GM19463 (cell line): ENCODE measurements around the gene TIE1.

Experiments used
- ATAC-seq: cut with Tn5 transposase; IDR thresholded peaks from one replicate; pipeline ENCODE4 v1.9.1; 2021; ENCODE audit warnings: mild to moderate bottlenecking, moderate library complexity; ENCODE audit not compliant: unreplicated experiment

TIE1 gene

DNA sequence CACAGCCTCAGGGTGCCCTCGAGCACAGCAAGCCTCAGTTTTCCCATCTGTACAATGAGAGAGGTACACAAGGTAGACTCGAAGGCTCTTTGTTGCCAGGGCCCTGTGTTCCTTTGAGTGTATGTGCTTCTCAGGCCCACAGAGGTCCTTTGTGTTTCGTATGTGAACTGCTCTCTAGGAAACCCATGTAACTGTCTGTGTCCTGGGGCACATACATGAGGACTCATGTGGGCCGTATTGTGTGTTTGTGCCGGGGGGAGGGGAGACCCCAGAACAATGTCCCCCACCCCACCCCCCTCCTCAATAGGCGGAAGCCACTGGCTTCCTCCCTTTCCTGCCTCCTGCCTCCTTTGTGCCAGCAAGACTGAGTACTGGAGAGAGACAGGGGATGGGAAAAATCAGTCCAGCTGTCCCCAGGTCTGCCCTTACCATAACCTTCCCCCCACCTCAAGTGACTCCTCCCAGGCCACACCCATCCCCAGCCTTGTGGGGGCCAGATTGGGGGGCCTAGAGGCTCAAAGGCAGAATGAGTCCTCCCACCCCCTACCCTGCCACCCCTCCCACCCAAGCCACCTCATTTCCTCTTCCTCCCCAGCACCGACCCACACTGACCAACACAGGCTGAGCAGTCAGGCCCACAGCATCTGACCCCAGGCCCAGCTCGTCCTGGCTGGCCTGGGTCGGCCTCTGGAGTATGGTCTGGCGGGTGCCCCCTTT, at the start of gene TIE1:
Gene TIE1 (plus strand): TSS at position 605 of the 717 bp plus-strand sequence. CDS start 90 bp downstream, at position 695.
- ATAC-seq, result no peak

DNA sequence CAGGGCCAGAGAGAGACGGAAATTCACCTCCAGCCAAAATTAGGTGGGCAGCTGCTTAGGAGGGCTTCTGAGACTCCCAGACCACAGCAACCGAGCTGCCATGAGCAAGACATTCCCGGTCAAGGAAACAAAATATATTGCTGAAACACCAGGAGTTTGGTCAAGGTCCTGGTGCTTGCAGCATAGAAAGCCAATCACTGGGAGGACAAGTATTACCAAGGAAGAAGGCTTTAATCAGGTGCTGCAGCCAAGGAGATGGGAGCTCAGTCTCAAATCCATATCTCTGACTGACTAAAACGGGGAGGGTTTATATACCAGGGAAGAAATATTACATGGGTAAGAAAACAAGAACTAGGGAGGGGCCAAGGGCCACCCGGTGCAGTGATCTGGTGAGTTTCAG, 49.8 kb upstream of the TIE1 start:
- no peak for ATAC-seq

DNA sequence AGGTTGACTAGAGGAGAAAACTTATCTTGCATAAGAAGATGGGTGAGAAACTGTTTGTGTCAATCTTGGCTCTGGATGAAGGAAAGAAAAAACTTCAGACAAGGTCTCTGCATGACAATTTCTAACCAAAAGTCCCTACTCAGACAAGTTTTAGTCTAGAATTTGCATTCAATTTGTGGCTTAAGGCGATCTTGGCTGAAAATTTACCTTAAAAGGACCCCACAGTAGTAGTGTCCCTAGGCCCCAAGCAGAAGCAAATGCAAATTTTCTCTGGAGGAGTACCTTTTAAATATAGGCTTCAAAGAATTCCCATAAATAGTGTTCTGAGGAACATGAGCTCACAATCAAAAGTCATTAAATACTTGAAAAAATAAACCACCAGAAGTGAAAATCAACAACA, 48.6 kb upstream of the TIE1 start:
- no peak for ATAC-seq

DNA sequence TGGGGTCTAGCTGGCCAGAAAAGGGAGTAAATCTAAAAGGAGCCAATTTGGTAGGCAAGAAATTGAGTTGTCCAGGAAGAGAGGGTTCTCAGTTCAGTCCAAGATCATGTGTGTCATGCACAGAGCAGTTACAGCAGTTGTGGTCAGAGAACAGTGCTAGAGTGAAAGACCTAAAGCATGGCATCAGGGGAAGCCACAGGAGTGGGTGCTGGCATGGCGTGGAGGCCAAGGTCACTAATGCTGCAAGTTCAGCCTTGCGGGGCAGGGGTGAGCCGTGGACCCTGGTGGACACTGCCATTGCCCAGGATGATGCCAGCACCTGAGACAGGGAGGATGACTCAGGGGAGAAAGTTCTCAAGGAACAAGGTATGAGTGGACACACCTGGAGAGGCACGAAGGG, 47.6 kb upstream of the TIE1 start:
- no peak for ATAC-seq

DNA sequence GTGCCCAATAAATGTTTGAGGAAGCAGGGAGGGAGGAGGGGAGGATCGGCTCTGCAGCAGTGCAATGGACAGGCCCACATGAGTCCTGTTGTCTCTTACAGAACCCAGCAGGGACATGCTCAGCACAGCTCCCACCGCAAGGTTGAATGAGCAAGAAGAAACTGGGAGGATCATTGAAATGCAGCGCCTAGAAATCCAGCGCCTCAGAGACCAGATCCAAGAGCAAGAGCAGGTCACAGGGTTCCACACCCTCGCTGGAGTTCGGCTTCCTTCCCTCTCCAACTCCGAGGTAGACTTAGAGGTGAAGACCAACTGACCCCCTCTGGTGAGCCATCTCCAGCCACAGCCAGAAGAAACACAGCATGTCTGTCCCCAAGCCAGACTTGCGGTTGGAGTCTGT, 46.9 kb upstream of the TIE1 start:
- no peak for ATAC-seq

DNA sequence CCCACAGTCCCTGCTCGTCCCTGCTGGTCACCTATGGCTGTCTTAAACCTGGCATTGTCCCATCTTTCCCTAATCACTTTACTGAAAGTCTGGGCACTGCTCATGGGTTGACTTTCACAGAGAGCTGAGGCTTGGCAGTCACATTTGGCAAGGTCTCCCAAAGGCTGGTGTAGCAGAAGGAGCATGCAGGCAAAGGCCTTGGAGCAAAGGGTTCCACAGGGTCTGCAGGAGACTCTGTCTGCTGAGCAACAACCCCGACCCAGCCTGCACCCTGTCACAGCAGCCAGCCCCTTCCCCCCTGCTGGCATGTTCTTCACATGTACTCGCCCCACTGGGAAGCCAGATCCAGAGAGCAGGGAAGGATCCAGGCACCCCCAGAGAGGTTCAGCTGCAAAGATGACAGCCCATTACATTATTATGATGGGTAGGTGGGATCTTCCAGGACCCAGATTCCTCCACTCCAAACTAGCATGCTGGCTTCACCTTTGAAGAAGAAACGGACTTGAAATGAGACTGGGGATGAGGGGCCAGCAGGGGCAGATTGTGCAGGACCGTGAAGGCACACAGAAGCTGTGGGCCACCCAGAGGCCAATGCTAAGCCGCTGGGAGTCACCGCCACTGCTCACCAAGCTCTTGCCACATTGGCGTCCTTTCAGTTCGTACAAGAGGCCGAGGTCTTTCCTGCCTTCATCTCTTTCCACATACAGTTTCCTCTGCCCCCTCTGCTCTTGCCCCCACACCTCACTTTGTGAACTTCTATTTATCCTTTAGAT, 45.2 kb upstream of the TIE1 start:
- ATAC-seq, result no peak

DNA sequence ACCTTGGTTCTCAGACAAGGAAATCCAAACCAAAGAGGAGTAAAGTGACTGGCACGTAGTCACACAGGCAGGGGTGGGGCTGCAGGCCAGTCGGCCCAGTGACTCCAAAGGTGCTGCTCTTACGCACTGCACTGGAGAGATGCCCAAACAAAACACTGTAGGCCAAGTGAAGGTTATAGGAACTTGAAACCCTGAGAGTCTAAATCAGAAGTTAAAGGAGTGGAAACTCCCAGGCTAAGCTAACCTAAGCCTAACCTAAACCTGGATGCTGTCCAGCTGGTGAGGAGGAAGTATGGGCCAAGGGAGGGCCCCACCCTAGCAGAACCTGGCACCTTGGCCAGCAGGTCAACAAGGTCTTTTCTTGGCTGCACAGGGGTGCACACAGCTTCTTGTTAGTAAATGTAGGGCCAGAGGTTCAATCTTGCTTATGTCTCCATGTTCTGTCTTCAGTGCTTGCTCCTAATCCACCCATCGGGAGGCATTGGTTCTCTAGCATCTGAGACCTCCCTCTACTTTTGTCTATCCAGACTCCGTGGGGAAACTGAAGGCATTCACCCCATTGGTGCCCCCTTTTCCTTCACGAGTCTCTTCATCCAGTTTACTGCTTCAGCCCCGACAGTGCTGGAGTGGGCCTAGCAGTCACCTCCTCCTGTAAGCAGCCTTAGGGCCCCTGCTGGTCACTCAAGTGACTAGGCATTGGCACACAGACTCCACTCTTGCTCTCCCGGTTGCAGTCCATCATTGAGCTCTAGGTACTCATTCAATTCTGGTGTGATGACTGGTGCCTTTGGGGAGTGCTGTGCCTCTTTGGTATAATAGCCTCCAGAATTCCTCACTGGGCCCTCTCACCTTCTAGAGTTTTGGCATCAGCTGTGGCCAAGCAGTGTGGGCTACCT, 43.9 kb upstream of the TIE1 start:
- ATAC-seq, result no peak

DNA sequence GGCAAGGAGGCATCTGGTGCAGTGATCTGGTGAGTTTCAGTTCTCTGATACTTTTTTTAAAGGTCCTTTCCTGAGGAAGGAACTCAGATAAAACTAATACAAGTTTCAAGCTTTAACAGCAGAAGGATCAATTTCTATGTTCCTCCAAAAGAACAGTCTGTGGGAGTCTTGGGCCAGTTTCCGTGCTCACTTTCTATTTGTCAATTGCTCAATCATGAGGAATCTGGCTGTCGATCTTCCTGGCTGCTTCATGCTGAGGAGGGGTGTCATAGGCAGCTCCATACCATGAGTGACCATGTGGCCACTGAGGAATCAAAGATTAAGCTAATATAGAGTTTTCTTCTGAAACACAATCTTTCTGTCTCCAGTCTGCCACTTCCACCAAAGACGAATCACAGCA, 42.4 kb upstream of the TIE1 start:
- ATAC-seq, result no peak

DNA sequence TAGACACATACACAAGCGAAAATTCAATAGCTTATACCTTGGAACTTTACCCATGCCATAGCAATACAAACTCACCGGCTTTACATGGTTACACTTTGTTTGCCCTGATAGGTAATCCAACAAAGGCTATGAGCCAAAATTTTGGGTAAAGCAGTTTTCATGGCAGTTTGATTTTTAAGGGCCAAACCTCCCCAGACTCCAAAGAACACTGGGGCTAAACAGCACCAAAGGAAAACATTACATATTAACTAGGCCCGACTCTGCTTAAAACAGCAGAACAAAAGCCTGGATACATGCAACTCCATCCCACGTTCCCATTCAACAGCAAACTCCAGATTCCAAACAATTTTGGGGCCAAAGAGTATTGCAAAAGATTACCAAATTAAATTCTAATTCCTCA, 35.4 kb upstream of the TIE1 start:
- no peak for ATAC-seq

DNA sequence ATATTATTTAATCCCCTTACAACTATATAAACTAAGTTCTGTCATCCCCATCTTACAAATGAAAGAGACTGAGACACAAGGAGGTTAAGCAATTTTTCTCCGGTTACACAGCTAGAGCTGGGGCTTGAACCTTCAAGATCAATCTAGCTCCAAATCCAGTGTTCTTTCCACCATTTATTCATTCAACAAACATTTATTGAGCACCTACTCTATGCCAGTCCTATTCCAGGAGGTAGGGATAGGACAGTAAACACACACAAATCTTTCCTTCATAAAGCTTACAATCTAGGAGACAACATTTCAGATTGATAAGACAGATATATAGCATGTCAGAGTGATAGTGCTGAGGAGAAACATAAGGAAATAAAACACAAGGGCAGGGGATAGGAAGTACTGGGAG, 33.9 kb upstream of the TIE1 start:
- ATAC-seq, result no peak

DNA sequence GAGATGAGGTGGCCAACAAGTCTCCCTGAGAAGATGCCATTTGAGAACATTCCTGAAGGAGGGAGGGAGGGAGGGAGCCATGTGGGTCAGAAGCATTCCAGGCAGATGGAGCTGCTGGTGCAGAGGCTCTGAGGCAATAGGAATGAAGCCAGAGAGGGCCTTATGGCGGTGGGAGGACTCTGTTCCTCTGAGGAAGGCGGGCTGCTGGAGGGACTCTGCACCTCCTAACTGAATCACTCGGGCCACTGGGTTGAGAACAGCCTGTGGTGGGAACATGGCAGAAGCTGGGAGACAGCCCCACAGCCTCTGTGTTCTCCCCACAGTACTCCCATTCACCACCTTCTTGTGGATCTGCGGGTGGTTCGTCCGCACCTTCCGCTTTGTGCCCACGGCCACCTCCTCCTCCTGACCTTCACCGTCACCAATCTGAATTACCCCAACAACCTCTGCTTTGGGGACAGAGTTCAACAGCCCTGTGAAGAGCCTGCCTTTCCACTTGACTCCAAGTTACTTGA, 33.4 kb upstream of the TIE1 start:
- no peak for ATAC-seq

DNA sequence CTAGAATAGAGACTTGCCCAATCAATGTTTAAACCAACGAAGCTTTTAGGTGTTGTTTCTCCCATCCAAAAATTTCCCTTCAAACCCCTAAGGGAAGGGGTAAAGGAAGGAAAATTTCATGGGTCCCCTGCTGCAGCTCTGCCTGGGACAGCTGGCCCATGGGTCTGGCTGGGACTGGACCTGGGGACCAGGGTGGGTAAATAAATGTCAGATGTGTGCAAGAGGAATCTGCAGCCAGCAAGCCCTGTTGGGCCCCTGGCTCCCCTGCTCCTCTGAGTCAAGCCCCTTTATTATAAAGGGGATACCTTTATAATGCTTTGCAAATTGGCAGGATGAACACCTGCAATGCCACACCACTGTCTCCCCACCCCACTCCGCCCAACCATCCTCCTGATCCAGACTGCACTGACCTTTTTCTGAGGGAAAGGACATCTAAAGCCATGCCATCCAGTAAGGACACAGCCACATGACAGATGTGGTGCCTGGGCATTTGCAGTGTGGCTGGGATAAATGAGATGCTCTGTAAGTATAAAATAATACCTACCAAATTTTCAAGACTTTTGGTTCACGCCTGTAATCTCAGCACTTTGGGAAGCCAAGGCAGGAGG, 32.9 kb upstream of the TIE1 start:
- ATAC-seq, result no peak

DNA sequence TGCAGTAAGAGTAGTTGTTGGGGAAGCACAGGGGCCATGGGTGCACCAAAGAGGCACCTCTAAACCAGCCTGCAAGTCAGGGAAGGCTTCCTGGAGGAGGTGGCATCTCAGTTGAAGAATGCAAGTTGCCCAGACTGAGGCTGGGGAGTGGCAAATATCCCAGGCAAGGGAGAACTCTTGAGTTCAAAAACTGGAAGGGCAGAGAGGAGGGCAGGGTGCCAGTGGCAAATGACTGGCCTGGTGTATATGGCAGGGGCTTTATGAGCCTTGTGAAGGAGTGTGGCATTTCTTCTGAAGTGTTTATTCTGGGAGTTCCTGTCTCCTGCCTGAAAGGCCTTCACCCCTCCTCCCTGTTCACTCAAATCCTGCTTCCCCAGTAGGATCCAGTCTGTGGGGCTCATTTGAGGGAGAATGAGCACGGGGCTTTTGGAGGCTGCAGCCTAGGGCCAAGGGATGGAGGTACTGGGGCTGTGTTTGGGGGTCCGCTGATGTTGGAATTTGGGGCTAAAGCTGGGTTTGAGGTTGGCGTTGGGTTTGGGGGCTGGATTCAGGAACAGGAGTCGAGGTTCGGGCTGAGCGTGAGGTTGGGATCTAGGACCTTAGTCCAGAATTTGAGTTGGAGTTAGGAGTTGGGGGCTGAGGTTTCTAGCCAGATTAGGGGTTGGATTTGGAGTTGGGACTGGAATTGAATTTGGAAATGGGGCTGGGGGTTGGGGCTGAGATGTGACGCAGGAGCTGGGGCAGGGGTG, 31.0 kb upstream of the TIE1 start, which contains the start of gene TMEM125:
Gene TMEM125 (plus strand): TSS at position 357 of the 749 bp plus-strand sequence. CDS start 2,740 bp downstream, outside the sequence.
- no peak for ATAC-seq

DNA sequence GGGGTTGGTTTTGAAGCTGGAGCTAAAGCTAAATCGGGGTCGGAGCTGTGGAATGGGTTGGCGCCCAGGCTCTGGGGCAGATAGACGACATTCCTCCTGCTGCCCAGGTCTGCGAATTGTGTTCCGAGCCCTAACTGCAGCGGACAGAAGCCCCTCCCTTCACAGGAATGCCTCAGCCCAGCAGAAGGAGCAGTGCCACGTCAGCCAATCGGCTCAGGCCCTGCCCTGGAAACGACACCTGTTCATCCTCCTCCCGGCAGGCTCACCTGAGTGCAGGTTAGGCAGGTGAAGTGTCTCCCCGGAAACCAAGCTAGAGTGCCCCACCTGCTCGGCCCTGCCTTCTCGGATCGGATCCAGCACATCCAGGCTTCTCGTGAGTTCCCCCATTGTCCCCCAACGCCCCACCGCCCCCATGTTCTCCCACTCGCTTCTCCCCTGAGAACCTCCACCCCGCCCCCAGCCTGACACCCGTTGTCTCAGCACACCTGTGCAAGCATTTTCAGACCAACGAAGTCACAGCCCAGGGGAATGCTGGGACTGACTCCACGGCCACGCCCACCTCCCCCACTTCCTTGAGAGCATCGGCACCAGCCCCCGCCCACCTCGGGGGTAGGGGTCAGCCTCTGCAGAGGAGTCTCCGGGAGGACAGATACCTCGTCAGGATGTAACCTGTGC, 30.2 kb upstream of the TIE1 start:
- ATAC-seq, result no peak

DNA sequence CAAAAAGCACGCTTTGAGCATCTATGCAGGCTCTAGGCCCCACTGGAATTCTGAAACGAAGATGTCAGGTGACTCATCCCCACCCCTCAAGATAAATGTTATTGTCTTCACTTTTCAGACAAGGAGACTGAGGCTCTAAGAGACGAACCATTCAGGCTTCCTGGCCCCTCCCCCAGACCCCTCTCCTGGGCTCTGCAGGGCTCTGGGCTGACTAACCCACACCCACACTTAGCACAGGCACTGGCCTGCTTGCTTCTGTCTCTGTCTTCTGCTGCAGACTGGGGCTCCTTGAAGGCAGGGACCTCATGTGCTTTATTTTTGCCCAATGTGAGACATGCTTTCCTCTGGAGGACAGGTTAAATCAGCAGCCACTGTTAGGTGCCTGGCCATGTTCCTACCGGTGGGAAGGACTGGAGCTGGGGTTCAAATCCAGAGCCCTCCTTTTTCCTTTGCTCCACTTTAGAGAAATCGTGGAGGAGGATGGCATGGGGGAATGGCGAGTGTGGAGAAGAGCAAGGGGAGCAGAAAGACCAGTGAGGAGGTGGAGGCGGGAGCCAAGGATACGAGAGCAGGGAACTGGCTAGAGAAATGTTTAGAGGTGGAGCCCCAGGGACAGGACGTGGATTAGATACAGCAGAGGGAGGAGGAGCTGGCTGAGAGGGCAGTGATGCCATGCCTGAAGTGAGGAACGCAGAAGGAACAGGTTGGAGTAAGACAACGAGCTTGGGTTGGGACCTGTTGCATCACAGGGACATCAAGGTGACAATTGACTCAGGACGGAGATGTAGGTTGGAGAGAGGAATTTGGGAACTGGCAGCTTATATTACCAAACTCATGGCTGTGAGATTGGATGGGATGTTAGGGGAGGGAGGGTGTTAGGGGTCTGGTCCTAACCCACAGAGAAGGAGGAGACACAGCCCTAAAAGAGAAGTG, 29.3 kb upstream of the TIE1 start:
- ATAC-seq, result no peak

DNA sequence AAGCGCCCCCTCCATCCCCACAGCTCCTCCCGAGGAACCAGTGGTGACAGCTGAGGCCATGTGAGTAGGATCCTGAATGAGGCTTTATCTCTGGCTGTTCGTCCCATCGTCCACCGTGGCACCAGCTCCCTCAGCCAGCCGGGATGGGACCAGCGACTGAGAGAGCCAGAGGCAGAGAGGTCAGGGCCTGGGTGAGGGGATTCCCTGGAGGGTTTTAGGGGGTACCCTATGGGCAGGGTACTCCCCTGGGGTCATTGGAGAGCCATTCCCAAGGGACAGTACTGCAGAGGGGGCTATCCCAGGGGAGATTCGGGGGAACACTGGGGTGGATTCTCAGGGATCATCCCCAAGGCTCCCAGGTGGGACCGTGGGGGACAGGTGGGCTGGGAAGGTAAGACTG, 28.6 kb upstream of the TIE1 start:
- ATAC-seq, result no peak

DNA sequence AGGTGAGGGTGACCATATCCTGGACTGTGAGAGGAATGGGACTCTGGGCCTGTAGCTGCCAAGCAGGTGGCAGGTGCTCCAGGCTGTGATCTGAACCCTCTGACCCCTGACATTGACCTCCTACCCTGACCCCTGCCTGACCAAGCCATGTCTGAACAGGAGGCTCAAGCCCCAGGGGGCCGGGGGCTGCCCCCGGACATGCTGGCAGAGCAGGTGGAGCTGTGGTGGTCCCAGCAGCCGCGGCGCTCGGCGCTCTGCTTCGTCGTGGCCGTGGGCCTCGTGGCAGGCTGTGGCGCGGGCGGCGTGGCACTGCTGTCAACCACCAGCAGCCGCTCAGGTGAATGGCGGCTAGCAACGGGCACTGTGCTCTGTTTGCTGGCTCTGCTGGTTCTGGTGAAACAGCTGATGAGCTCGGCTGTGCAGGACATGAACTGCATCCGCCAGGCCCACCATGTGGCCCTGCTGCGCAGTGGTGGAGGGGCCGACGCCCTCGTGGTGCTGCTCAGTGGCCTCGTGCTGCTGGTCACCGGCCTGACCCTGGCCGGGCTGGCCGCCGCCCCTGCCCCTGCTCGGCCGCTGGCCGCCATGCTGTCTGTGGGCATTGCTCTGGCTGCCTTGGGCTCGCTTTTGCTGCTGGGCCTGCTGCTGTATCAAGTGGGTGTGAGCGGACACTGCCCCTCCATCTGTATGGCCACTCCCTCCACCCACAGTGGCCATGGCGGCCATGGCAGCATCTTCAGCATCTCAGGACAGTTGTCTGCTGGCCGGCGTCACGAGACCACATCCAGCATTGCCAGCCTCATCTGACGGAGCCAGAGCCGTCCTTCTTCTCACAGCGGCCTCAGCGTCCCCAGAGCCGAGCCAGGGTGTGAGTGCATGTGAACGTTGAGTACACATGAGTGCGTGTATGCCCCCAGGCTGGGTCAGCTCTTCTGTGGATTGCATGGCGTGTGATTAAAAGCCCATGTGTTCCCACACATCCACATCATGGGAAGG, 27.9 kb upstream of the TIE1 start:
- ATAC-seq, result no peak
